Measurements from ENCODE around the gene CST6.

CST6 gene

GRCh38 chr11:66032957-66033735 is 21.3 kb downstream of the CST6 start:
- no peak for TF ChIP-seq JUND (IDR thresholded peaks at IDR 0.05; ENCODE audit: low read depth)
- DNase-seq (ENCODE audit: low read depth in 1 of 2, low spot score in 1 of 2): peak in 1 of 2 experiments; percentile 41
- in situ Hi-C loops (cut with HindIII; ENCODE audit: low pct_unique_long_range_greater_than_20kb, low sequenced_read_pairs): no loop called here

- no peak for TF ChIP-seq JUND (IDR thresholded peaks at IDR 0.05; ENCODE audit: low read depth)
- DNase-seq (ENCODE audit: low read depth in 1 of 2, low spot score in 1 of 2): no peak
- in situ Hi-C loops (cut with HindIII; ENCODE audit: low pct_unique_long_range_greater_than_20kb, low sequenced_read_pairs): no loop called here
These were observed 24.0 kb downstream of the CST6 start for GRCh38 chr11:66035653-66036333.

- TF ChIP-seq JUND (IDR thresholded peaks at IDR 0.05; ENCODE audit: low read depth): no peak
- DNase-seq (ENCODE audit: low read depth in 1 of 2, low spot score in 1 of 2): no peak
- in situ Hi-C loops (cut with HindIII; ENCODE audit: low pct_unique_long_range_greater_than_20kb, low sequenced_read_pairs): no loop called here
These were observed 24.5 kb downstream of the CST6 start for GRCh38 chr11:66036334-66036710.

- no peak for DNase-seq (ENCODE audit: low read depth in 1 of 2, low spot score in 1 of 2)
- no peak for TF ChIP-seq JUND (IDR thresholded peaks at IDR 0.05; ENCODE audit: low read depth)
- in situ Hi-C loops (cut with HindIII; ENCODE audit: low pct_unique_long_range_greater_than_20kb, low sequenced_read_pairs): no loop called here
These were observed 25.5 kb downstream of the CST6 start for GRCh38 chr11:66037327-66037726.

- TF ChIP-seq JUND (IDR thresholded peaks at IDR 0.05; ENCODE audit: low read depth): no peak
- DNase-seq (ENCODE audit: low read depth in 1 of 2, low spot score in 1 of 2): no peak
- in situ Hi-C loops (cut with HindIII; ENCODE audit: low pct_unique_long_range_greater_than_20kb, low sequenced_read_pairs): no loop called here
These were observed 28.0 kb downstream of the CST6 start for GRCh38 chr11:66039765-66040164.

- in situ Hi-C loops (cut with HindIII; ENCODE audit: low pct_unique_long_range_greater_than_20kb, low sequenced_read_pairs): no loop called here
- DNase-seq (ENCODE audit: low read depth in 1 of 2, low spot score in 1 of 2): no peak
- TF ChIP-seq JUND (IDR thresholded peaks at IDR 0.05; ENCODE audit: low read depth): no peak
These were observed 30.6 kb downstream of the CST6 start for GRCh38 chr11:66042227-66042995.

GRCh38 chr11:66042996-66043906 is 31.4 kb downstream of the CST6 start:
- in situ Hi-C loops (cut with HindIII; ENCODE audit: low pct_unique_long_range_greater_than_20kb, low sequenced_read_pairs): no loop called here
- no peak for DNase-seq (ENCODE audit: low read depth in 1 of 2, low spot score in 1 of 2)
- no peak for TF ChIP-seq JUND (IDR thresholded peaks at IDR 0.05; ENCODE audit: low read depth)

GRCh38 chr11:66044757-66045156 is 32.9 kb downstream of the CST6 start:
- no peak for TF ChIP-seq JUND (IDR thresholded peaks at IDR 0.05; ENCODE audit: low read depth)
- no peak for DNase-seq (ENCODE audit: low read depth in 1 of 2, low spot score in 1 of 2)

GRCh38 chr11:66045177-66045639 is 33.4 kb downstream of the CST6 start:
- TF ChIP-seq JUND (IDR thresholded peaks at IDR 0.05; ENCODE audit: low read depth): no peak
- peak; percentile 87 to 98 for DNase-seq (ENCODE audit: low read depth in 1 of 2, low spot score in 1 of 2)
- in situ Hi-C loops (cut with HindIII; ENCODE audit: low pct_unique_long_range_greater_than_20kb, low sequenced_read_pairs): no loop called here

More at GRCh38 chr11:66044757-66045156, 32.9 kb downstream of the CST6 start:
- in situ Hi-C loops (cut with HindIII; ENCODE audit: low pct_unique_long_range_greater_than_20kb, low sequenced_read_pairs): no loop called here

- TF ChIP-seq JUND (IDR thresholded peaks at IDR 0.05; ENCODE audit: low read depth): no peak
- no peak for DNase-seq (ENCODE audit: low read depth in 1 of 2, low spot score in 1 of 2)
- in situ Hi-C loops (cut with HindIII; ENCODE audit: low pct_unique_long_range_greater_than_20kb, low sequenced_read_pairs): no loop called here
These were observed 35.1 kb downstream of the CST6 start for GRCh38 chr11:66046901-66047300.

- in situ Hi-C loops (cut with HindIII; ENCODE audit: low pct_unique_long_range_greater_than_20kb, low sequenced_read_pairs): no loop called here
- TF ChIP-seq JUND (IDR thresholded peaks at IDR 0.05; ENCODE audit: low read depth): no peak
- DNase-seq (ENCODE audit: low read depth in 1 of 2, low spot score in 1 of 2): peak in 1 of 2 experiments; percentile 48
These were observed 35.9 kb downstream of the CST6 start for GRCh38 chr11:66047541-66048365.
